Heart right ventricle (tissue), 16 donors: ENCODE data around the gene CACNA1E. TPM values are rescaled to one million over a fixed set of nuclear protein-coding genes. Genes with fewer than 3 reads are reported as not detected.

Experiments
- ATAC-seq, 8 donors: fragments of 200-7000 bp; cut with Tn5 transposase; one replicate each; pipeline ENCODE4 v1.9.1; 2020; ENCODE audit warnings: mild to moderate bottlenecking in 8 of 8, moderate library complexity in 8 of 8, moderate number of reproducible peaks in 1 of 8
- DNase-seq, 2 donors: peaks; one replicate each; pipeline ENCODE4 v3.0.0-alpha.2; 2020
- H3K27ac ChIP-seq, 10 donors: fragments of 200-600 bp; sonication (generic) in 2 of 10; one replicate each; pipeline versions ENCODE4 v1.5.0 to v1.8.0; 2020 to 2022; ENCODE audit warnings: mild to moderate bottlenecking in 3 of 10
- H3K27me3 ChIP-seq, 7 donors: fragments of 200-600 bp; one replicate each; pipeline ENCODE4 v1.8.0; 2021 to 2022; ENCODE audit warnings: mild to moderate bottlenecking in 2 of 7
- H3K36me3 ChIP-seq, 9 donors: fragments of 200-600 bp; sonication (generic) in 1 of 9; one replicate each; pipeline versions ENCODE4 v1.5.0 to v1.8.0; 2020 to 2022; ENCODE audit warnings: mild to moderate bottlenecking in 2 of 9
- H3K4me1 ChIP-seq, 9 donors: fragments of 200-600 bp; sonication (generic) in 1 of 9; one replicate each; pipeline versions ENCODE4 v1.5.0 to v1.8.0; 2020 to 2022; ENCODE audit warnings: mild to moderate bottlenecking in 4 of 9
- H3K4me3 ChIP-seq, 10 donors: fragments of 200-600 bp; sonication (generic) in 2 of 10; one replicate each; pipeline versions ENCODE4 v1.5.0 to v1.8.0; 2020 to 2022; ENCODE audit warnings: mild to moderate bottlenecking in 7 of 10, moderate library complexity in 2 of 10
- H3K9me3 ChIP-seq, 11 donors: fragments of 200-600 bp in 10 of 11; sonication (generic) in 2 of 11; one replicate each; pipeline versions ENCODE4 v1.5.0 to v1.8.0; 2013 to 2022; ENCODE audit warnings: mild to moderate bottlenecking in 2 of 11, control low read depth in 1 of 11, moderate library complexity in 1 of 11
- CTCF ChIP-seq, 9 donors: fragments of 200-600 bp; sonication (generic) in 2 of 9; IDR thresholded peaks; one replicate each; pipeline versions ENCODE4 v1.5.0 to v1.8.0; 2021 to 2022; ENCODE audit warnings: antibody characterized with exemption in 9 of 9, mild to moderate bottlenecking in 5 of 9, moderate library complexity in 1 of 9
- WGBS, 2 donors: extraction: QIAGEN DNeasy Blood & Tissue Kit; methylation state at CpG; one replicate each; pipeline ENCODE4 v1.1.7; 2013; ENCODE audit warnings: inconsistent platforms in 1 of 2; 5-methylcytosine and 5-hydroxymethylcytosine counted together
- intact Hi-C, 10 donors: fragments of 100-400 bp; cut with DNase I; formaldehyde crosslinking; loops; one replicate each; pipeline versions ENCODE4 v1.11.1 to v1.14.2; 2022
- polyA plus RNA-seq, 2 donors: library from polyadenylated mRNA; stranded (reverse); fragments of 200-250 nt; gene quantifications; one replicate each; pipeline ENCODE4 v1.2.3, GENCODE V29; 2013
- total RNA-seq, 10 donors: library from RNA; stranded (reverse); fragmentation: NEBNext Ultra II Directional in 3 of 10; extraction: Animal tissue kit (Norgen Biotek cat#: 25700) in 3 of 10; gene quantifications; one replicate each; pipeline versions ENCODE4 v1.2.1 to v1.2.4, GENCODE V29; 2021 to 2023
- donor health status: Arrhythmogenic right ventricular cardiomyopathy.
- donor health status: ischemic (EF 13 %, LVEDD 7.1; RV severe dilation, severe dysfunction).
- donor health status: healthy with polysubstance abuse.
- donor health status: DM: no; HTN: yes; CAD: no.
- donor health status: DM: no; HTN: no; CAD: no.
- donor health status: ischemic (EF 25% LVEDD 6.9; RV normal size, moderate dysfunction).
- donor health status: ischemic (EF 25% LVEDD 5.7; RV mildly dilated, moderate dysfunction).
- donor health status: healthy.
- donor health status: DM: yes; HTN: yes; CAD: no.
- donor health status: Ischemic cardiomyopathy.
- donor health status: ischemic (EF 35%, LVEDD 5.7; RV mildly dilated, moderate dysfunction).
- donor health status: nonischemic (EF 11% LVEDD 7.7; RV severe dilation, severe dysfunction).
- donor health status: DM: yes; HTN: yes; CAD: no.
- donor health status: PGD.
- donor health status: ischemic (EF 29% LVEDD 5.4; RV normal size, mild dysfunction).
- donor health status: nonischemic (EF 23%, LVEDD 6.1; RV moderate dilation, normal function).

Gene CACNA1E
- total and polyA plus RNA-seq, 12 donors: 0.04 to 21.7 (median 0.71) TPM

GRCh38 chr1:181632960-181633359 lies 149.6 kb downstream of the CACNA1E start:
- no peak for TF ChIP-seq CTCF (IDR thresholded peaks at IDR 0.05)
- ATAC-seq (no peak), DNase-seq (no peak)
- WGBS, 2 donors: 80 to 82% methylated on average over 6 of the region's 6 CpGs
- Histone ChIP-seq H3K9me3 (no peaks in the 10 kb centered on the region), H3K27me3 (peaks cover 0 to 42% (median 19%) of the 10 kb centered on the region in 7 donors), H3K4me3 (no peak overlapping the region), H3K27ac (no peak overlapping the region), H3K4me1 (no peaks in the 10 kb centered on the region), H3K36me3 (no peaks in the 10 kb centered on the region)
- intact Hi-C loops: no loop called here

- H3K36me3 ChIP-seq: no peaks in the 10 kb centered on the region
- intact Hi-C loops: no loop called here
- no peak overlapping the region for H3K4me3 ChIP-seq
These were observed 151.8 kb downstream of the CACNA1E start for GRCh38 chr1:181635110-181635509.

GRCh38 chr1:181637998-181638397 lies 154.7 kb downstream of the CACNA1E start:
- H3K4me1 ChIP-seq: no peaks in the 10 kb centered on the region
- intact Hi-C loops: no loop called here
- peaks cover 0 to 52% (median 36%) of the 10 kb centered on the region in 7 donors for H3K27me3 ChIP-seq
- DNase-seq: no peak
- no peaks in the 10 kb centered on the region for H3K9me3 ChIP-seq
- no peak overlapping the region for H3K4me3 ChIP-seq
- ATAC-seq: no peak
- H3K36me3 ChIP-seq: no peaks in the 10 kb centered on the region
- no peak overlapping the region for H3K27ac ChIP-seq
- TF ChIP-seq CTCF (IDR thresholded peaks at IDR 0.05): no peak

More at GRCh38 chr1:181635110-181635509, 151.8 kb downstream of the CACNA1E start:
- TF ChIP-seq CTCF (IDR thresholded peaks at IDR 0.05): no peak
- ATAC-seq (no peak), DNase-seq (no peak)
- H3K27ac ChIP-seq: no peak overlapping the region
- no peaks in the 10 kb centered on the region for H3K4me1 ChIP-seq
- H3K9me3 ChIP-seq: no peaks in the 10 kb centered on the region
- H3K27me3 ChIP-seq: peaks cover 0 to 60% (median 22%) of the 10 kb centered on the region in 7 donors
- 24 to 58% methylated on average over 1 of the region's 1 CpG for WGBS, 2 donors

GRCh38 chr1:181640956-181641355 lies 157.6 kb downstream of the CACNA1E start:
- Histone ChIP-seq H3K36me3 (no peaks in the 10 kb centered on the region), H3K9me3 (no peaks in the 10 kb centered on the region), H3K4me3 (no peak overlapping the region), H3K4me1 (no peaks in the 10 kb centered on the region), H3K27me3 (peaks cover 0 to 60% (median 43%) of the 10 kb centered on the region in 7 donors), H3K27ac (no peak overlapping the region)
- no peak for TF ChIP-seq CTCF (IDR thresholded peaks at IDR 0.05)
- WGBS, 2 donors: 81 to 91% methylated on average over 3 of the region's 3 CpGs
- DNase-seq (no peak), ATAC-seq (no peak)
- intact Hi-C loops: no loop called here
